Loucy (cell line): ENCODE results near the gene RRAGA.

Experiments
- H2AFZ ChIP-seq: fragments of 200-600 bp; sonication (generic); 2 replicates; pipeline ENCODE4 v1.6.0; 2016; ENCODE audit warnings: antibody characterized with exemption, mild to moderate bottlenecking, low read length, moderate library complexity
- H3F3A ChIP-seq: fragments of 200-600 bp; 2 replicates; pipeline ENCODE4 v1.6.0; 2016; ENCODE audit warnings: antibody characterized with exemption, low read depth, mild to moderate bottlenecking
- H3K27me3 ChIP-seq: fragments of 200-600 bp; sonication (generic); 2 replicates; pipeline ENCODE4 v1.6.1; 2014; ENCODE audit warnings: low read length, mild to moderate bottlenecking; ENCODE audit not compliant: insufficient read depth, poor library complexity, severe bottlenecking
- H3K36me3 ChIP-seq: fragments of 200-600 bp; sonication (generic); 2 replicates; pipeline ENCODE4 v1.6.1; 2016; ENCODE audit warnings: low read length; ENCODE audit not compliant: insufficient read depth
- H3K4me1 ChIP-seq: fragments of 200-600 bp; sonication (generic); 2 replicates; pipeline ENCODE4 v1.5.1; 2014; ENCODE audit warnings: low read length, mild to moderate bottlenecking; ENCODE audit not compliant: insufficient read depth, poor library complexity, severe bottlenecking
- H3K4me2 ChIP-seq: fragments of 200-600 bp; sonication (generic); 2 replicates; pipeline ENCODE4 v1.6.0; 2014; ENCODE audit warnings: antibody characterized with exemption, low read length, low read depth, mild to moderate bottlenecking; ENCODE audit not compliant: poor library complexity, severe bottlenecking
- H3K4me3 ChIP-seq: fragments of 200-600 bp; sonication (generic); 2 replicates; pipeline ENCODE4 v1.5.1; 2014; ENCODE audit warnings: low read length, mild to moderate bottlenecking, mixed read lengths; ENCODE audit not compliant: poor library complexity, severe bottlenecking
- H3K79me2 ChIP-seq: fragments of 200-600 bp; sonication (generic); 2 replicates; pipeline ENCODE4 v1.6.1; 2014; ENCODE audit warnings: low read length; ENCODE audit not compliant: insufficient read depth
- H3K9ac ChIP-seq: fragments of 200-600 bp; sonication (generic); 2 replicates; pipeline ENCODE4 v1.6.0; 2014; ENCODE audit warnings: mild to moderate bottlenecking, low read depth, low read length, moderate library complexity; ENCODE audit not compliant: poor library complexity, severe bottlenecking
- H3K9me2 ChIP-seq: fragments of 200-600 bp; sonication (generic); replicated peaks from 2 replicates; pipeline ENCODE4 v1.6.1; 2016; ENCODE audit warnings: low read depth, low read length, mixed read lengths
- H3K9me3 ChIP-seq: fragments of 200-600 bp; sonication (generic); 2 replicates; pipeline ENCODE4 v1.6.1; 2014; ENCODE audit warnings: mild to moderate bottlenecking, antibody characterized with exemption, low read length, low read depth; ENCODE audit not compliant: insufficient read depth
- H4K20me1 ChIP-seq: fragments of 200-600 bp; sonication (generic); 2 replicates; pipeline ENCODE4 v1.6.0; 2014; ENCODE audit warnings: antibody characterized with exemption, low read length, mild to moderate bottlenecking; ENCODE audit not compliant: insufficient read depth, poor library complexity, severe bottlenecking
- EZH2phosphoT487 ChIP-seq: fragments of 200-600 bp; IDR thresholded peaks from 2 replicates; pipeline ENCODE4 v1.6.1; 2018; ENCODE audit warnings: antibody characterized with exemption, mild to moderate bottlenecking, moderate library complexity, borderline replicate concordance
- TF ChIP-seq, protein P1 (sequence below): fragments of 200-600 bp; sonication (generic); conservative IDR thresholded peaks from 2 replicates; pipeline ENCODE4 v1.5.1; 2014; ENCODE audit warnings: mild to moderate bottlenecking, antibody characterized with exemption, low read length

Gene RRAGA

DNA sequence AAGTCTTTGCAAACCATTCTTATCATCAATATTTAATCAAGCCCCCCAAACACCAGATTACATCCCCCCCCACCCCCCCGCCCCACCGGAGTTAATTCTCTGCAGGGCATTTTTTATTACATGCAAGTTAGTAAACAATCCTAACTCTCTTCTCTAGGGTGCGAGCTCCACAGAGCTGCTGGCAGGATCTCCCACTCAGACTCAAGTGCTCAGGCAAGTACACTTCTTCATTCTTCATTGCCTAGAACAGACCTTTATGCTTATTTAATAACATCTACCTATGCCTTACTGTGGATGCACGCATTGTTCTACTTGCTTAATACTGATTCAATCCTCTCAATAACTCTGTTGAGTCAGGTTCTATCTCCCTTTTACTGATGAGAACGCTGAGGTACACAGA, 26.1 kb upstream of the RRAGA start:
- no peaks in the 10 kb centered on the region for H3K9me3 ChIP-seq
- H2AFZ ChIP-seq, result no peak overlapping the region
- no peaks in the 10 kb centered on the region for H3K4me1 ChIP-seq
- no peak overlapping the region for H3K4me2 ChIP-seq
- no peaks in the 10 kb centered on the region for H3K9me2 ChIP-seq
- no peaks in the 10 kb centered on the region for H3K27me3 ChIP-seq
- no peak overlapping the region for H3K4me3 ChIP-seq
- no peaks in the 10 kb centered on the region for H4K20me1 ChIP-seq
- no peaks in the 10 kb centered on the region for H3K36me3 ChIP-seq
- H3K9ac ChIP-seq, result no peak overlapping the region
- no peaks in the 10 kb centered on the region for H3K79me2 ChIP-seq
- no peaks in the 10 kb centered on the region for H3F3A ChIP-seq
- no peak for TF ChIP-seq EZH2phosphoT487
- TF ChIP-seq, protein P1, sequence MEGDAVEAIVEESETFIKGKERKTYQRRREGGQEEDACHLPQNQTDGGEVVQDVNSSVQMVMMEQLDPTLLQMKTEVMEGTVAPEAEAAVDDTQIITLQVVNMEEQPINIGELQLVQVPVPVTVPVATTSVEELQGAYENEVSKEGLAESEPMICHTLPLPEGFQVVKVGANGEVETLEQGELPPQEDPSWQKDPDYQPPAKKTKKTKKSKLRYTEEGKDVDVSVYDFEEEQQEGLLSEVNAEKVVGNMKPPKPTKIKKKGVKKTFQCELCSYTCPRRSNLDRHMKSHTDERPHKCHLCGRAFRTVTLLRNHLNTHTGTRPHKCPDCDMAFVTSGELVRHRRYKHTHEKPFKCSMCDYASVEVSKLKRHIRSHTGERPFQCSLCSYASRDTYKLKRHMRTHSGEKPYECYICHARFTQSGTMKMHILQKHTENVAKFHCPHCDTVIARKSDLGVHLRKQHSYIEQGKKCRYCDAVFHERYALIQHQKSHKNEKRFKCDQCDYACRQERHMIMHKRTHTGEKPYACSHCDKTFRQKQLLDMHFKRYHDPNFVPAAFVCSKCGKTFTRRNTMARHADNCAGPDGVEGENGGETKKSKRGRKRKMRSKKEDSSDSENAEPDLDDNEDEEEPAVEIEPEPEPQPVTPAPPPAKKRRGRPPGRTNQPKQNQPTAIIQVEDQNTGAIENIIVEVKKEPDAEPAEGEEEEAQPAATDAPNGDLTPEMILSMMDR, result no peak

DNA sequence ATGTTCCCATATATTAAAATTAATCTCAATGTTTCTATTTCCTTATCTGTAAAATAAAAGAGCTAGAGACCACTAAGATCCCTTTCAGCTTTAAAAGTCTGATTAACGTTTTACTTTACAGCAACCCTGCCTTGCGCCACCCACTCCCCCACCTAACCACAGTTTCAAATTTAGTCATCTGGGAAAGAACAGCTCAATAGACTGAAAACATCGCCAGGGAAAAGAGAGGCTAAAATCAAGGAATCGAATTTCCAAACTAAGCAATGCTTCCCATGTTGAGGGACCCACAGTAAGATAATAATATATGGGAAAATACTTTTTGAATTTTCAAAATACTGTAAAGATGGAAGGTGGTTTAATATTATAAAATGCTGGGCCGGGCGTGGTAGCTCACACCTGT, 22.9 kb upstream of the RRAGA start:
- Histone ChIP-seq H3F3A (no peaks in the 10 kb centered on the region), H3K36me3 (no peaks in the 10 kb centered on the region), H3K9me3 (no peaks in the 10 kb centered on the region), H3K9ac (no peak overlapping the region), H3K27me3 (no peaks in the 10 kb centered on the region), H3K79me2 (no peaks in the 10 kb centered on the region), H3K4me2 (no peak overlapping the region), H3K4me1 (no peaks in the 10 kb centered on the region), H3K9me2 (no peaks in the 10 kb centered on the region), H2AFZ (no peak overlapping the region), H4K20me1 (no peaks in the 10 kb centered on the region), H3K4me3 (no peak overlapping the region)
- TF ChIP-seq EZH2phosphoT487, result no peak
- TF ChIP-seq, protein P1, result no peak

DNA sequence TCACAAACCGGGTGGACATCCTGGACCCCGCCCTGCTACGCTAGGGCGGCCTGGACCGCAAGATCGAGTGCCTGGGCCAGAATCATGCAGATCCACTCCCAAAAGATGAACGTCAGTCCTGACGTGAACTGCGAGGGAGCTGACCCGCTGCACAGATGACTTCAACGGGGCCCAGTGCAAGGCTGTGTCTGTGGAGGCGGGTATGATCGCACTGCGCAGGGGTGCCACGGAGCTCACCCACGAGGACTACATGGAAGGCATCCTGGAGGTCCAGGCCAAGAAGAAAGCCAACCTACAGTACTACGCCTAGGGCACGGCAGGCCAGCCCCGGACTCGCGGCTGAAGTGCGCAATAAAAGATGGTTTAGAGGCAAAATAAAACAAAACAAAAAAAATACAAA, 21.4 kb upstream of the RRAGA start:
- H3F3A ChIP-seq, result no peaks in the 10 kb centered on the region
- no peaks in the 10 kb centered on the region for H3K4me1 ChIP-seq
- TF ChIP-seq, protein P1, result no peak
- TF ChIP-seq EZH2phosphoT487, result no peak
- H3K27me3 ChIP-seq, result no peaks in the 10 kb centered on the region
- no peaks in the 10 kb centered on the region for H3K9me3 ChIP-seq
- no peak overlapping the region for H2AFZ ChIP-seq
- H4K20me1 ChIP-seq, result no peaks in the 10 kb centered on the region
- H3K4me3 ChIP-seq, result no peak overlapping the region
- H3K36me3 ChIP-seq, result no peaks in the 10 kb centered on the region
- H3K79me2 ChIP-seq, result no peaks in the 10 kb centered on the region
- H3K9me2 ChIP-seq, result no peaks in the 10 kb centered on the region
- no peak overlapping the region for H3K4me2 ChIP-seq
- no peak overlapping the region for H3K9ac ChIP-seq
